Mesothelial cell of epicardium (in vitro differentiated cells): ENCODE data around the gene FBXO31. TPM values are rescaled to one million over a fixed set of nuclear protein-coding genes. Genes with fewer than 3 reads are reported as not detected.

Experiments used
- DNase-seq, 2 experiments: peaks; one replicate each; pipeline ENCODE4 v3.0.0; 2021; ENCODE audit warnings: low spot score in 2 of 2; ENCODE audit not compliant: unreplicated experiment in 2 of 2
- H3K27ac Mint-ChIP-seq: 2 replicates; pipeline ENCODE4 v1.8.0; 2021; ENCODE audit warnings: mixed read lengths
- H3K27me3 Mint-ChIP-seq: 2 replicates; pipeline ENCODE4 v1.8.0; 2021; ENCODE audit warnings: low read depth, mixed read lengths
- H3K36me3 Mint-ChIP-seq: 2 replicates; pipeline ENCODE4 v1.8.0; 2021; ENCODE audit warnings: mixed read lengths
- H3K4me1 Mint-ChIP-seq: 2 replicates; pipeline ENCODE4 v1.8.0; 2021; ENCODE audit warnings: mixed read lengths
- H3K4me3 Mint-ChIP-seq: 2 replicates; pipeline ENCODE4 v1.8.0; 2021; ENCODE audit warnings: mild to moderate bottlenecking, moderate library complexity, mixed read lengths
- H3K9me3 Mint-ChIP-seq: 2 replicates; pipeline ENCODE4 v1.8.0; 2021; ENCODE audit warnings: mixed read lengths
- total RNA-seq: library from RNA; stranded (reverse); gene quantifications from 3 replicates; pipeline ENCODE4 v1.2.1, GENCODE V29; 2021
- TF ChIP-seq, protein P1 (sequence below): fragments of 200-600 bp; sonication (generic); IDR thresholded peaks from one replicate; pipeline ENCODE4 v1.5.0; 2021; ENCODE audit warnings: antibody characterized with exemption; ENCODE audit not compliant: unreplicated experiment

FBXO31 gene
- total RNA-seq, 1 donor from 2014 or later = 38.1 TPM

GRCh38 chr16:87325423-87325858, 58.1 kb downstream of the FBXO31 start:
- DNase-seq = no peak
- TF ChIP-seq, protein P1, sequence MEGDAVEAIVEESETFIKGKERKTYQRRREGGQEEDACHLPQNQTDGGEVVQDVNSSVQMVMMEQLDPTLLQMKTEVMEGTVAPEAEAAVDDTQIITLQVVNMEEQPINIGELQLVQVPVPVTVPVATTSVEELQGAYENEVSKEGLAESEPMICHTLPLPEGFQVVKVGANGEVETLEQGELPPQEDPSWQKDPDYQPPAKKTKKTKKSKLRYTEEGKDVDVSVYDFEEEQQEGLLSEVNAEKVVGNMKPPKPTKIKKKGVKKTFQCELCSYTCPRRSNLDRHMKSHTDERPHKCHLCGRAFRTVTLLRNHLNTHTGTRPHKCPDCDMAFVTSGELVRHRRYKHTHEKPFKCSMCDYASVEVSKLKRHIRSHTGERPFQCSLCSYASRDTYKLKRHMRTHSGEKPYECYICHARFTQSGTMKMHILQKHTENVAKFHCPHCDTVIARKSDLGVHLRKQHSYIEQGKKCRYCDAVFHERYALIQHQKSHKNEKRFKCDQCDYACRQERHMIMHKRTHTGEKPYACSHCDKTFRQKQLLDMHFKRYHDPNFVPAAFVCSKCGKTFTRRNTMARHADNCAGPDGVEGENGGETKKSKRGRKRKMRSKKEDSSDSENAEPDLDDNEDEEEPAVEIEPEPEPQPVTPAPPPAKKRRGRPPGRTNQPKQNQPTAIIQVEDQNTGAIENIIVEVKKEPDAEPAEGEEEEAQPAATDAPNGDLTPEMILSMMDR = no peak
- peaks cover 3% of the 10 kb centered on the region for H3K36me3 Mint-ChIP-seq
- H3K9me3 Mint-ChIP-seq = no peaks in the 10 kb centered on the region
- H3K27me3 Mint-ChIP-seq = no peaks in the 10 kb centered on the region
- H3K27ac Mint-ChIP-seq = no peak overlapping the region
- H3K4me1 Mint-ChIP-seq = no peaks in the 10 kb centered on the region
- H3K4me3 Mint-ChIP-seq = no peak overlapping the region

GRCh38 chr16:87324411-87325275, 58.9 kb downstream of the FBXO31 start:
- no peak overlapping the region for H3K27ac Mint-ChIP-seq
- H3K4me1 Mint-ChIP-seq = no peaks in the 10 kb centered on the region
- TF ChIP-seq, protein P1 = peak; percentile 69
- no peak for DNase-seq
- peaks cover 1% of the 10 kb centered on the region for H3K36me3 Mint-ChIP-seq
- no peaks in the 10 kb centered on the region for H3K9me3 Mint-ChIP-seq
- H3K4me3 Mint-ChIP-seq = no peak overlapping the region
- no peaks in the 10 kb centered on the region for H3K27me3 Mint-ChIP-seq

- Mint-ChIP-seq H3K9me3 (no peaks in the 10 kb centered on the region), H3K27me3 (no peaks in the 10 kb centered on the region), H3K36me3 (no peaks in the 10 kb centered on the region), H3K4me3 (no peak overlapping the region), H3K27ac (no peak overlapping the region), H3K4me1 (no peaks in the 10 kb centered on the region)
- no peak for DNase-seq
- TF ChIP-seq, protein P1 = no peak
Observed at GRCh38 chr16:87323727-87324410, 59.7 kb downstream of the FBXO31 start.

GRCh38 chr16:87322833-87323726, 60.5 kb downstream of the FBXO31 start:
- TF ChIP-seq, protein P1 = no peak
- H3K4me1 Mint-ChIP-seq = peaks cover 7% of the 10 kb centered on the region
- no peaks in the 10 kb centered on the region for H3K27me3 Mint-ChIP-seq
- H3K4me3 Mint-ChIP-seq = no peak overlapping the region
- H3K27ac Mint-ChIP-seq = no peak overlapping the region
- H3K36me3 Mint-ChIP-seq = no peaks in the 10 kb centered on the region
- H3K9me3 Mint-ChIP-seq = no peaks in the 10 kb centered on the region
- DNase-seq = no peak

GRCh38 chr16:87322360-87322759, 61.2 kb downstream of the FBXO31 start:
- no peak overlapping the region for H3K27ac Mint-ChIP-seq
- H3K36me3 Mint-ChIP-seq = no peaks in the 10 kb centered on the region
- no peaks in the 10 kb centered on the region for H3K27me3 Mint-ChIP-seq
- H3K4me3 Mint-ChIP-seq = no peak overlapping the region
- DNase-seq = no peak
- H3K9me3 Mint-ChIP-seq = no peaks in the 10 kb centered on the region
- TF ChIP-seq, protein P1 = no peak
- H3K4me1 Mint-ChIP-seq = peaks cover 9% of the 10 kb centered on the region
